Measurements from ENCODE around the gene SMPD2.

GRCh38 chr6:109482905-109483734 lies 42.6 kb downstream of the SMPD2 start, which contains the start of gene ZBTB24:
- TF ChIP-seq CTCF (IDR thresholded peaks at IDR 0.05) (no peak), POLR2AphosphoS5 (IDR thresholded peaks at IDR 0.05) (peak; percentile 22 to 74 (median 30)), POLR2A (IDR thresholded peaks at IDR 0.05) (peak; percentile 54 to 65), EP300 (IDR thresholded peaks at IDR 0.05) (no peak)
